Left lung (tissue), 10 donors: ENCODE data around the gene SASH1. TPM values are rescaled to one million over a fixed set of nuclear protein-coding genes. Genes with fewer than 3 reads are reported as not detected.
A peak's percentile ranks its signal among the peaks of the same experiment; 100 is the strongest.
"Not testable (repeated sequence)": the region's sequence is repeated elsewhere in the genome, so short reads cannot be mapped to it uniquely, and the experiment has no call there.

ENCODE experiments used
- ATAC-seq: fragments of 200-7000 bp; cut with Tn5 transposase; one replicate; pipeline ENCODE4 v1.9.1; 2020; ENCODE audit warnings: moderate library complexity
- DNase-seq, 4 donors: peaks; one replicate each; pipeline ENCODE4 v3.0.0-alpha.2; 2013 to 2020
- H3K27ac ChIP-seq, 2 donors: fragments of 200-600 bp; sonication (generic) in 1 of 2; one replicate each; pipeline versions ENCODE4 v1.5.0 to v1.8.0; 2020 to 2021
- H3K27me3 ChIP-seq, 2 donors: fragments of 200-600 bp; sonication (generic) in 1 of 2; one replicate each; pipeline versions ENCODE4 v1.5.0 to v1.8.0; 2020 to 2021
- H3K36me3 ChIP-seq, 2 donors: fragments of 200-600 bp; sonication (generic) in 1 of 2; one replicate each; pipeline versions ENCODE4 v1.5.0 to v1.8.0; 2020 to 2021
- H3K4me1 ChIP-seq, 2 donors: fragments of 200-600 bp; one replicate each; pipeline ENCODE4 v1.8.0; 2021
- H3K4me3 ChIP-seq, 2 donors: fragments of 200-600 bp; sonication (generic) in 1 of 2; one replicate each; pipeline versions ENCODE4 v1.5.0 to v1.8.0; 2020 to 2021; ENCODE audit warnings: mild to moderate bottlenecking in 1 of 2
- H3K9me3 ChIP-seq, 2 donors: fragments of 200-600 bp; sonication (generic) in 1 of 2; one replicate each; pipeline versions ENCODE4 v1.5.0 to v1.8.0; 2020 to 2021
- intact Hi-C, 2 donors: fragments of 100-400 bp; cut with DNase I; formaldehyde crosslinking; loops; one replicate each; pipeline versions ENCODE4 v1.11.2 to v1.14.2; 2022
- polyA plus RNA-seq, 6 donors: library from polyadenylated mRNA; unstranded; fragments of 120-200 nt; gene quantifications; one replicate each; pipeline ENCODE4 v1.2.1, GENCODE V29; 2013; ENCODE audit not compliant: insufficient read length in 6 of 6
- total RNA-seq, 2 donors: library from RNA; stranded (reverse); fragmentation: NEBNext Ultra II Directional; extraction: Animal tissue kit (Norgen Biotek cat#: 25700); gene quantifications; one replicate each; pipeline ENCODE4 v1.2.1, GENCODE V29; 2021
- TF ChIP-seq, protein P1 (sequence below), 2 donors: fragments of 200-600 bp; sonication (generic) in 1 of 2; IDR thresholded peaks; one replicate each; pipeline versions ENCODE4 v1.5.0 to v1.8.0; 2021; ENCODE audit warnings: antibody characterized with exemption in 2 of 2
- donor health status: DM: no; HTN: yes; CAD: no.
- donor health status: DM: no; HTN: no; CAD: no.

The SASH1 gene
- total and polyA plus RNA-seq, 8 donors: 31.4 to 53.5 (median 34.8) TPM

DNA sequence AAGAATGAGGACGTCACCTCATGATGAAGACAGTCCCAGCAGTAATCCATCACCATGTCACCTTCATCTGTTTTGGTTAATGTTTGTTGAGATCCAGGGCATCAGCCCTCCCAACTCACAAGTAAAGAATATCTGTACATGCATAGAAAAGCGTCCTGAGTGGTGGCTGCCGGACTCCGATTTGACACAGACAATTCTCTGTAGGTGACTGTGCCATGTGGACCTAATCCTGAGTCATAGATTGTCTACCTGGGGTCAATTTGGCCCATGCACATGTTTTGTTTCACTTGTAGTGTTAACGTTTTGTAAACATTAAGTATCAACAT lies 235.8 kb downstream of the SASH1 start:
- DNase-seq (no peak), ATAC-seq (no peak)
- no peaks in the 10 kb centered on the region for H3K4me1 ChIP-seq
- intact Hi-C loops: no loop called here
- H3K36me3 ChIP-seq: no peaks in the 10 kb centered on the region
- TF ChIP-seq, protein P1, sequence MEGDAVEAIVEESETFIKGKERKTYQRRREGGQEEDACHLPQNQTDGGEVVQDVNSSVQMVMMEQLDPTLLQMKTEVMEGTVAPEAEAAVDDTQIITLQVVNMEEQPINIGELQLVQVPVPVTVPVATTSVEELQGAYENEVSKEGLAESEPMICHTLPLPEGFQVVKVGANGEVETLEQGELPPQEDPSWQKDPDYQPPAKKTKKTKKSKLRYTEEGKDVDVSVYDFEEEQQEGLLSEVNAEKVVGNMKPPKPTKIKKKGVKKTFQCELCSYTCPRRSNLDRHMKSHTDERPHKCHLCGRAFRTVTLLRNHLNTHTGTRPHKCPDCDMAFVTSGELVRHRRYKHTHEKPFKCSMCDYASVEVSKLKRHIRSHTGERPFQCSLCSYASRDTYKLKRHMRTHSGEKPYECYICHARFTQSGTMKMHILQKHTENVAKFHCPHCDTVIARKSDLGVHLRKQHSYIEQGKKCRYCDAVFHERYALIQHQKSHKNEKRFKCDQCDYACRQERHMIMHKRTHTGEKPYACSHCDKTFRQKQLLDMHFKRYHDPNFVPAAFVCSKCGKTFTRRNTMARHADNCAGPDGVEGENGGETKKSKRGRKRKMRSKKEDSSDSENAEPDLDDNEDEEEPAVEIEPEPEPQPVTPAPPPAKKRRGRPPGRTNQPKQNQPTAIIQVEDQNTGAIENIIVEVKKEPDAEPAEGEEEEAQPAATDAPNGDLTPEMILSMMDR (IDR thresholded peaks at IDR 0.05): peak in 1 of 2 donors; percentile 6
- H3K27ac ChIP-seq: no peak overlapping the region
- no peak overlapping the region for H3K4me3 ChIP-seq
- no peaks in the 10 kb centered on the region for H3K27me3 ChIP-seq
- no peaks in the 10 kb centered on the region for H3K9me3 ChIP-seq

DNA sequence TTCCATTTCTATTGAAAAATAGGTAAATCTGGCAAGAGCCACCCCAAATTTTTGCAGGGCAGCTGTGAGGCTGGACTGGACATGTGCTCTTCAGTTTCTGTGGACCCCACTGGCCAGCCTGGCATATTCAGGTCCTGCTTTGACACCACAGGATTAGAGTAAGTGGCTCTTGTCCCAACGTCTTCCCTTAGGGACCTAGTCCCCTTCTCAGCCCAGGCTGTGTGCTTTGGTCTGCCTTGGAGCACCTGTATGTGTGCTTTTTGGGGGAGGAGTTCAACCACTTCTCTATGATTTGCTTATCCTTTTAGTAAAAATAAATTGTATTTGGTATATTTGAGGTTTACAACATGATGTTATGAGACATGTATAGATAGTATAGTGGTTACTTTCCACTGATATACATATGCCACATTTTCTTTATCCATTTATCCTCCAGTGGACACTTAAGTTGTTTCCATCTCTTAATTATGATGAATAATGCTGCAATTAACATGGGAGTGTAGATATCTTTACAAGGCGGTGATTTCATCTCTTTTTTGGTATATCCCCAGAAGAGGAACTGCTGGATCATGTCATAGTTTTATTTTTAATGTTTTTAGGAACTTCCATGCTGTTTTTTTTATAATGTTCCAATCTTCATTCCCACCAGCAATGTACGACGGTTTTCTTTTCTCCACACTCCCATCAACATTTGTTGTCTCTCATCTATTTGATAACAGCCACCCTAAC lies 236.4 kb downstream of the SASH1 start:
- TF ChIP-seq, protein P1 (IDR thresholded peaks at IDR 0.05): no peak
- no peaks in the 10 kb centered on the region for H3K4me1 ChIP-seq
- no peaks in the 10 kb centered on the region for H3K9me3 ChIP-seq
- H3K27ac ChIP-seq: no peak overlapping the region
- DNase-seq (no peak), ATAC-seq (no peak)
- no peaks in the 10 kb centered on the region for H3K36me3 ChIP-seq
- intact Hi-C loops: no loop called here
- H3K27me3 ChIP-seq: no peaks in the 10 kb centered on the region
- no peak overlapping the region for H3K4me3 ChIP-seq

DNA sequence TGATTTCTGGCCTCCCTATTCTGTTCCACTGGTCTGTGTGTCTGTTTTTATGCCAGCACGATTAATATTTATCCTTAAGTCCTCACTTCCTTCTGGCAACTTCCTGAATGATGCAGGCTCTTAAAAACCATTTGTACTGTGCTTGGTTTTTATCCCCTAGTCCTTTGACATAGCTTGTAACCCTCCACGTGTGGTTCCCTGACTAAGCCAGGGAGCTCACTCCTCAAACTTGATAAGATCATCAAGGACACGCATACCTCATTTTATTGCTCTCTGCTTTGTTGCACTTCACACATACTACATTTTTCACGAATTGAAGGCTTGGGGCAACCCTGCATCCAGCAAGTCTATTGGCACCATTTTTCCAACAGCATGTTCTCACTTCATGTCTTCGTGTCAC lies 237.8 kb downstream of the SASH1 start:
- ATAC-seq: no peak
- H3K27me3 ChIP-seq: no peaks in the 10 kb centered on the region
- H3K4me1 ChIP-seq: no peaks in the 10 kb centered on the region
- no peak overlapping the region for H3K4me3 ChIP-seq
- peaks cover 0 to 2% of the 10 kb centered on the region in 2 donors for H3K9me3 ChIP-seq
- no peak for DNase-seq
- no peaks in the 10 kb centered on the region for H3K36me3 ChIP-seq
- intact Hi-C loops: loop anchor here in 1 of 2 donors (10.0 kb wide), 1 partner anchor 374 kb away; no protein-coding TSS in a partner anchor
- TF ChIP-seq, protein P1 (IDR thresholded peaks at IDR 0.05): no peak
- no peak overlapping the region for H3K27ac ChIP-seq

DNA sequence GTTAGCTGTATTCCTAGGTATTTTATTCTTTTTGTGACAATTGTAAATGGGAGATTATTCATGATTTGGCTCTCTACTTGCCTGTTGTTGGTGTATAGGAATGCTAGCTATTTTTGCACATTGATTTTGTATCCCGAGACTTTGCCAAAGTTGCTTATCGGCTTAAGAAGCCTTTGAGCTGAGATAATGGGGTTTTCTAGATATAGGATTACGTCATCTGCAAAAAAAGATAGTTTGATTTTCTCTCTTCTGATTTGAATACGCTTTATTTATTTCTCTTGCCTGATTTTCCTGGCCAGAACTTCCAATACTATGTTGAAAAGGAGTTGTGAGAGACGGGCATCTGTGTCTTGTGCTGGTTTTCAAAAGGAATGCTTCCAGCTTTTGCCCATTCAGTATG lies 241.0 kb downstream of the SASH1 start:
- intact Hi-C loops: loop anchor here in 1 of 2 donors (10.0 kb wide), 1 partner anchor 371 kb away; no protein-coding TSS in a partner anchor
- H3K36me3 ChIP-seq: no peaks in the 10 kb centered on the region
- H3K4me3 ChIP-seq: no peak overlapping the region
- no peaks in the 10 kb centered on the region for H3K27me3 ChIP-seq
- no peak for DNase-seq
- no peaks in the 10 kb centered on the region for H3K4me1 ChIP-seq
- no peak for ATAC-seq
- TF ChIP-seq, protein P1 (IDR thresholded peaks at IDR 0.05): no peak
- H3K9me3 ChIP-seq: peaks cover 0 to 6% of the 10 kb centered on the region in 2 donors
- no peak overlapping the region for H3K27ac ChIP-seq

DNA sequence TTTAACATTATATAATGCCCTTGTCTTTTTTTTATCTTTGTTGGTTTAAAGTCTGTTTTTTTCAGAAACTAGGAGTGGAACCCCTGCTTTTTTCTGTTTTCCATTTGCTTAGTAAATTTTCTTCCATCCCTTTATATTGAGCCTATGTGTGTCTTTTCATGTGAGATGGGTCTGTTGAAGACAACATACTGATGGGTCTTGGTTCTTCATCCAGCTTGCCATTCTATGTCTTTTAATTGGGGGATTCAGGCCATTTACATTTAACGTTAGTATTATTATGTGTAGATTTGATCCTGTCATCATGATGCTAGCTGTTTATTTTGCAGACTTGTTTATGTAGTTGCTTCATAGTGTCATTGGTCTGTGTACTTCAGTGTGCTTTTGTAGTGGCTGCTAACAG lies 243.0 kb downstream of the SASH1 start:
- intact Hi-C loops: loop anchor here in 1 of 2 donors (10.0 kb wide), 1 partner anchor 369 kb away; no protein-coding TSS in a partner anchor

DNA sequence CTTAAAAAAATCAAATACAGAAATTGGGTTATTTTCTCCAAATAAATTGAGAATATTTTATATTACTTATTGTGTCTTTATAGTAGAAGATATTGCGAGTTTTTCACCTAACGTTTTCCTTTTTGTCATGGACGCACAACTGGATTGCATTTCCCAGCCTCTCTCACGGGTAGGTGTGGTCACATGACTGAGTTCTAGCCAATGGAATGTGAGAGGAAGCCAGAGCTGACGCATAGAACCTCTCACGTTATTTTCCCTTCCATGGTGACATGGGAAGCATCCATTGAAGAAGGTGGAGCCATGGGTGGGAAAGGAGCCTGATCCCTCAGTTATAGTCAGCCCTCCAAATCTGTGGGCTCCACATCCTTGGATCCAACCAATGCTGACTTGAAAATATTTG lies 248.2 kb downstream of the SASH1 start:
- TF ChIP-seq, protein P1 (IDR thresholded peaks at IDR 0.05): no peak
- no peak for DNase-seq

More for the DNA sequence above, 243.0 kb downstream of the SASH1 start:
- not testable (repeated sequence) for ATAC-seq, H3K9me3 ChIP-seq, H3K27me3 ChIP-seq, H3K4me3 ChIP-seq, DNase-seq, H3K27ac ChIP-seq, H3K36me3 ChIP-seq, H3K4me1 ChIP-seq

More for the DNA sequence above, 248.2 kb downstream of the SASH1 start:
- ATAC-seq: no peak
- H3K36me3 ChIP-seq: no peaks in the 10 kb centered on the region
- intact Hi-C loops: no loop called here
- H3K27me3 ChIP-seq: no peaks in the 10 kb centered on the region
- H3K4me1 ChIP-seq: no peaks in the 10 kb centered on the region
- no peak overlapping the region for H3K27ac ChIP-seq
- peaks cover 0 to 6% of the 10 kb centered on the region in 2 donors for H3K9me3 ChIP-seq
- no peak overlapping the region for H3K4me3 ChIP-seq
